ENCODE measurements around the gene GTF3A.

Gene GTF3A

DNA sequence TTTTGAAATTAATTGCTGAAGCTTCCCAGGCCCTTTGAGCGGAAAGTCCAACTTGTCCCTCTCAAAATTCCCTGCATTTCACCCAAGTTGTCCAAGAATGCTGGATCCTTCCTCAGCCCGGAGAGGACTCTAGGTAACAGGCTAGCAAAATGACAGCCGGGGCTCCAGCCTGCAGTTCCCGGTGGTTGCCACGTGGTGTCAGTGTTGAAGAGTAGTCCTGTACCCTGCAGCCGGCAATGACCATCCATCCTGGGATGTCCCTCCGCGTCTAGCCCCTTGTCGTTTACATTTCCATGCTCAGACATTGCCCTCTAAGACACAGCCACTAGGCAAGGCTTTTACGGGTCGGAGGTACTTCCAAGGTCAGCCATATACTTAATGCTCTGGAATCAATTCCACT lies 57.3 kb downstream of the GTF3A start:
- Mint-ChIP-seq H3K9me3 (peaks cover 7% of the 10 kb centered on the region), H3K27me3 (ENCODE audit: low read depth) (peaks cover 30% of the 10 kb centered on the region), H3K4me1 (no peaks in the 10 kb centered on the region), H3K36me3 (ENCODE audit: low read depth) (no peaks in the 10 kb centered on the region), H3K27ac (no peak overlapping the region), H3K4me3 (no peak overlapping the region)
- TF ChIP-seq, protein P1, sequence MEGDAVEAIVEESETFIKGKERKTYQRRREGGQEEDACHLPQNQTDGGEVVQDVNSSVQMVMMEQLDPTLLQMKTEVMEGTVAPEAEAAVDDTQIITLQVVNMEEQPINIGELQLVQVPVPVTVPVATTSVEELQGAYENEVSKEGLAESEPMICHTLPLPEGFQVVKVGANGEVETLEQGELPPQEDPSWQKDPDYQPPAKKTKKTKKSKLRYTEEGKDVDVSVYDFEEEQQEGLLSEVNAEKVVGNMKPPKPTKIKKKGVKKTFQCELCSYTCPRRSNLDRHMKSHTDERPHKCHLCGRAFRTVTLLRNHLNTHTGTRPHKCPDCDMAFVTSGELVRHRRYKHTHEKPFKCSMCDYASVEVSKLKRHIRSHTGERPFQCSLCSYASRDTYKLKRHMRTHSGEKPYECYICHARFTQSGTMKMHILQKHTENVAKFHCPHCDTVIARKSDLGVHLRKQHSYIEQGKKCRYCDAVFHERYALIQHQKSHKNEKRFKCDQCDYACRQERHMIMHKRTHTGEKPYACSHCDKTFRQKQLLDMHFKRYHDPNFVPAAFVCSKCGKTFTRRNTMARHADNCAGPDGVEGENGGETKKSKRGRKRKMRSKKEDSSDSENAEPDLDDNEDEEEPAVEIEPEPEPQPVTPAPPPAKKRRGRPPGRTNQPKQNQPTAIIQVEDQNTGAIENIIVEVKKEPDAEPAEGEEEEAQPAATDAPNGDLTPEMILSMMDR (IDR thresholded peaks at IDR 0.05; ENCODE audit: unreplicated experiment in 3 of 3), result peak; percentile 28 to 58 (median 41)

DNA sequence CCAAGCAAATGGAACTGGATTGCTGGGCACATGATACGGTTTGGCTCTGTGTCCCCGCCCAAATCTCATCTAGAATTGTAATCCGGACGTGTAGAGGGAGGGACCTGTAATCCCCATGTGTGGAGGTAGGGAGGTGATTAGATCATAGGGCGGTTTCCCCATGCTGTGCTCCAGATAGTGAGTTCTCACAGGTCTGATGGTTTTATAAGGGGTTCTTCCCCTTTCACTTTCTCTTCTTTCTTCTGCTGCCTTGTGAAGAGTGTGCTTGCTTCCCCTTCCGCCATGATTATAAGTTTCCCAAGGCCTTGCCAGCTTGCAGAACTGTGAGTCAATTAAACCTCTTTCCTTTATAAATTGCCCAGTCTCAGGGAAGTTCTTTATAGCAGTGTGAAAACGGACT lies 58.6 kb downstream of the GTF3A start:
- Mint-ChIP-seq H3K4me3 (no peak overlapping the region), H3K9me3 (peaks cover 7% of the 10 kb centered on the region), H3K27me3 (ENCODE audit: low read depth) (peaks cover 25% of the 10 kb centered on the region), H3K4me1 (no peaks in the 10 kb centered on the region), H3K36me3 (ENCODE audit: low read depth) (no peaks in the 10 kb centered on the region), H3K27ac (no peak overlapping the region)
- TF ChIP-seq, protein P1 (IDR thresholded peaks at IDR 0.05; ENCODE audit: unreplicated experiment in 3 of 3), result no peak

DNA sequence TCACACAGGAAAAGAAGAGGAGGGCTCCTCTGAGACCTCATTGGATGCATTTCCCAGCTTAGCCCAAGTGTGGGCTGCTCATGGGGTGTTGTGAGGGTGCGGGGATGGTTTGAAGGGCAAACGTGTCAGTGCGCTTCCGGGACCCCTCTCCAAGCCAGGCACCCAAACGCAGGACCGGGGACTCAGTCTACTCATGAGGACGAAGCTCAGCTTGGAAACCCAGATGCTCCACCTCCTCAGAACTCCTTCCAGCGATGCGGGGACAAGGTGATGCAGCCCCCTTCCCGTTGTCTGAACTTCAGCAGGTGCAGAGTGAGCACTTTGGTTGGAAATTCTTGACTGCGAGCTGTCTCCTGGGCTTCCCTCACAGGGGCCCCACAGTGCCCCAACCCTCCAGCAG lies 59.0 kb downstream of the GTF3A start:
- TF ChIP-seq, protein P1 (IDR thresholded peaks at IDR 0.05; ENCODE audit: unreplicated experiment in 3 of 3), result no peak
- Mint-ChIP-seq H3K36me3 (ENCODE audit: low read depth) (no peaks in the 10 kb centered on the region), H3K27ac (no peak overlapping the region)

More for the DNA sequence above, 59.0 kb downstream of the GTF3A start:
- Mint-ChIP-seq H3K4me1 (no peaks in the 10 kb centered on the region), H3K9me3 (peaks cover 7% of the 10 kb centered on the region), H3K27me3 (ENCODE audit: low read depth) (peaks cover 27% of the 10 kb centered on the region), H3K4me3 (no peak overlapping the region)

All from nephron (organoid).